Esophagus squamous epithelium (tissue), 4 donors: Measurements from ENCODE around the gene PODXL.

ENCODE experiments used
- CTCF ChIP-seq, 6 experiments: fragments of 450-650 bp in 4 of 6; fragments of 200-600 bp in 2 of 6; sonication (generic) in 2 of 6; IDR thresholded peaks; one replicate each; pipeline ENCODE4 v1.5.1; 2016 to 2019; ENCODE audit warnings: antibody characterized with exemption in 6 of 6, mild to moderate bottlenecking in 4 of 6, moderate library complexity in 4 of 6
- POLR2A ChIP-seq, 4 donors: fragments of 450-650 bp; IDR thresholded peaks; one replicate each; pipeline ENCODE4 v1.6.1; 2017; ENCODE audit warnings: antibody characterized with exemption in 4 of 4, mild to moderate bottlenecking in 4 of 4, moderate library complexity in 3 of 4

- TF ChIP-seq POLR2A (IDR thresholded peaks at IDR 0.05) = no peak
- no peak for TF ChIP-seq CTCF (IDR thresholded peaks at IDR 0.05)
These were observed 12.1 kb upstream of the PODXL start for GRCh38 chr7:131568510-131568909.
